NCI-H2171 treated with DMSO at 0.1 percent for 48 hours (cell line): ENCODE measurements around the gene ZDHHC22.

ENCODE experiments used
- DNase-seq: peaks from one replicate; lab custom pipeline; 2025; lab: John Stamatoyannopoulos, UW

ZDHHC22 gene

GRCh38 chr14:77126461-77126990, 15.1 kb downstream of the ZDHHC22 start:
- DNase-seq, result no peak

DNA sequence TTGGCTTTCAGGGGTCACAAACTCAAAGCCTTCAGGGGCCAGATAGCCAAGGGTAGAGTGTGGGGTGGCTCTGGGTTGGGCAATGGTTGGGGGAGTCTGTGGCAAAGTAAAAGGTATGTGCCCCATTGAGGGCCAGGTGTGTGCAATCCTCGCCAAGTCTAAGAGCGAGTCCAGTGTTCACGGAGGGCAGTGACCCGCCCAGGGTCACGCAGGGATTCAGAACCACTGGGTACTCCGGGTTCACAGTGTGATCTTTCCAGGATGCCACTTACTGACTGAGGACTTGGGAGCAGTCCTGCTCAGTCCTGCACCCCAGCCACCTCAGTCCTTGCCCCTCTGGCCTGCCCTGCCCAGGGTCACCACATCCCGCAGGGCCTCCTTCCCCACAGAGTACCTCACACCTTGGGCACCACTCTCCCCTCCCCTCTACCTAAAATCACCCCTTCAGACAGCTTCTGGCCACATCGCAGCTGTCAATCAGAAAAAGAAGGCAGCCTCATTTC, 15.7 kb downstream of the ZDHHC22 start:
- DNase-seq, result no peak

GRCh38 chr14:77125281-77125801, 16.2 kb downstream of the ZDHHC22 start:
- no peak for DNase-seq

GRCh38 chr14:77124345-77125280, 17.0 kb downstream of the ZDHHC22 start:
- no peak for DNase-seq

DNA sequence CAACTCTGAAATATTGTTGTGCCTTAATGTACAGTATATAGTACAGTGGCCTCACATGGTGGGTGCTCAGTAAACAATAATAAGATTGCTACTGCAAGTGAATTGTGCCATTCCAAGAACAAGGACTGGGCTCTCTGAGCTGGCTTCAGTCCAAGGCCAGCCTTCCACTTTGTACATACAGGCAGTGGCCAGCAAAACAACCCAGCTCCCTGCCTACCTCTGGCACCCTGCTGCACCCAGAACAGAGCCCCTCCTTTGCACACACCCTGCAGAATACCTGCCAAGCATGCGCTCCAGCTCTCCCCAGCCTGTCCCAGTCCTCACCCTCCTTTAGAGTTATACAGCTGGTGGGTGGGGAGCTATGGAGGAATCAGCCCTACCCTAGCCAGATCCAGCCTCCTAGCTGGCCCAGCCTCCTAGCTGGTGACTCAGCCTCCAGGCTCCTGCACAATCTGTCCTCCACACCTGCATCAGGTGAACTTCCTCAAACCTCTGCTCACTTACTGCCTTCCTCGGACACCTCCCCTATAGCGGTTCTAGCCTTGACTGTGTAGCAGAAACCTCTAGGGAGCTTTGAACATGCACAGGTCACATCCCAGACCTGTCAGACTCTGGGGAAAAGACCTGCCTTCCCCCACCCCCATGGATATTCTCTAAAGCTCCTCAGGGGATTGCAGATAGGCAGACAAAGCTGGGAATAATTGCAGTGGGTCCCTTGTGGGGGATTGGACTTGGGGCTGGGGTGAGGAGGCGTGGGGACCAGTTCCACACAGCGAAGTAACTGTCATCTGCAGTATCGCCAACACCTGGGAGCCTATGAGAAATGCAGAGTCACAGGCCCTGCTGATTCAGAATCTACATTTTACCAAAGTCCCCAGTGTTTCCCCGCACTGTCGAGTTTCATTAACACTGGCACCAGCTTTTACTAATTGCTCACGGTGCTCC, 17.9 kb downstream of the ZDHHC22 start:
- peak; percentile 92 for DNase-seq

GRCh38 chr14:77122526-77123125, 19.0 kb downstream of the ZDHHC22 start:
- DNase-seq, result peak; percentile 86

DNA sequence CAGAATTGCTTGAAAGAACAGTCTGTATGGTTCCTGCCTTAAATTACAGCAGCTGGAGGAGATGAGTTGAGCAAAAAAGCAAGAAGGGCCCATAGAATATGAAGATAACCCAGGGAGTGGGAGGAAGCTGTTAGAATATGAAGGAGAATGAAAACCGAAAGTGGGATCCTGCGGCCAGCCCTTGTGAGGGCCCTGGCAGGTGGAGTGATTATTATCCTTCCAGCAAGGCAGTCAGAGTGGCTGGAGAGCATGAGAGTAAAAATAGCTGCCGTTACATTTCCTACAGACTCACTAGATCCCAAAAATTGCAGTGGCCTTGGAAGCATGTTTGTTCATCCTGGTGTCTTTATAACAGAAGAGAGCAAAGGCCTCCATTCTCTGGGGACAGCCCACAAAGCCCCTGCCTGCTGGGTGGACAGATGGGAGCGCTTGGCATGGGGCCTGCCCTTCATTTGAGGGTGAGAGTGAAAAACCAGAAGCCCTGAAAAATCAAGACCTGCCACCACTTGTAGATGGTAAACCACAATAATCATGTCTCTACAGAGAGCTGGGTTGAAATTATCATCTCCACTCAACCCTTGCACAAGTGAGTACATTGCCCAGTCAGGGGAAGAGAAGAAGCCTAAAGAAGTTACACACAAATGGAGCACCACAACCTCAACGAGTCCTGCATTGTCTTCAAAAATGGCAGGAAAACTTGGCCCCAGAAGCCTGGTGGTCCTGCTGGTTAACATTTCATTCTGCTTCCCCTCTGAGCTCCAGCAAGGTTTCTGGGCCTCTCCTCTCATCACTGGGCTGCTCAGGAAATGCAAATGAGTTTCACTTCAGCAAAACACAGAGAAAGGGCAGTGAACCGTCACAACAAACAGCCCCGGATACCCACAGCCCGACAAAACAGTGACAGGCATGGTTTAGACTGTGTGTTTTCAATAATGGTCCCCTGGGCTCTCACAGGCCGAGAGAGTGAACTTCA, 20.5 kb downstream of the ZDHHC22 start:
- peak; percentile 98 for DNase-seq

DNA sequence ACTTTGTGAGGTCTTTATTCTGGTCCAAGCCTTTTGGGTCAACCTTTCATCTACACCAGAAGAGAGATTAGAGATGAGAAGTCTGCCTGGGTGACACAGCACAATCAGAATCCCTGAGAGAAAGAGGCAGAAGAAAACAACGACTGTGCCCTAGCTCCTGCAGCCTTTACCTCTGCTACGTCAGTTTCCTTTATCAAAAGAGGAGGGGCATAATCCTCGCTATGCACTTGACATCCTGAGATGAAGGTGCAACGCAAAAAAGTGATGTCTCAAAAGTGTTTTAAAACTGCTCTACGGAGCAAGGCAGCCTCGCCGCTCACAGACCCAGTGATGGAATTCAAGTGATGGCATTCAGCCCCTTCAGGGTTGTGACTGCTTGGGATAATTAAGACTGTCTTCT, 21.7 kb downstream of the ZDHHC22 start:
- DNase-seq, result no peak

- DNase-seq, result no peak
These were observed 25.3 kb downstream of the ZDHHC22 start for GRCh38 chr14:77116172-77116817.

DNA sequence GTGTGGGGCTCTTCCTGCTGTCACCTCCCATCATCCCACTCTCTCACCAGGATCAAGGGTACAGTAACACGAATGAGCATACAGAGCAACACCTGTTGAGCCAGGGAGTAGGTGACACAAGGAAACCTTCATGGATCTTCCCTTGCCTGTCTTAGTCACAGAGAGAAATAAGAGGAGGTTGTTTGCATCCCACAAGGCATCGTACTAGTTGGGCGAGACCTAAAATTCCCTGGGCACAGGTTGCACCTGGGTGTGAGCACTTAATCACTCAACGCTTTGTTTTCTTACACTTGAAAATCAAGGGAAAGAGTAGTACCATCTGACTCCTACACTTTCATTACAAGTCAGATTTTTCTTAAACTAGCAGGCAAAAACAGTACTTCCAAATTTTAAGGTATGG, 27.0 kb downstream of the ZDHHC22 start:
- DNase-seq, result no peak

GRCh38 chr14:77113644-77114043, 27.9 kb downstream of the ZDHHC22 start:
- DNase-seq, result no peak

DNA sequence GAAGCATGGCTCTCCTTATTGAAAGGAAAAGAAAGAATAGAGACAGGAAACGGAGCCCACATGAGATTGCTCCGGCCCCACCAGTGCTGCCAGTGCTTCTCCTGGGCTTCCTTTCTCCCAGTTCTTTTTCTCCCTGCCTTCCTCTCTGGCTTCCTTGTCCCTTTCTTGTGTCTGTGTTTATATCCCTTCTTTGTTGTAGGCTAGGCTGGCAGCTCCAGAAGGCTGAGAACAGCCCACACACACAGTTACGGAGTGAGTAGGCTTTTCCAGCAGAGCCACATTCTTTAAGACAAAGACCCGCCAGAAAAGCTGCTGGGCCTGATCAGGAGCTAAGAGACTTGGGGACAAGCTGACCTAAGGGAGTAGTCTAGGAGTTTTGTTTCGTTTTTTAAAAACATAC, 30.6 kb downstream of the ZDHHC22 start:
- no peak for DNase-seq

- DNase-seq, result no peak
These were observed 31.3 kb downstream of the ZDHHC22 start for GRCh38 chr14:77110286-77110685.

DNA sequence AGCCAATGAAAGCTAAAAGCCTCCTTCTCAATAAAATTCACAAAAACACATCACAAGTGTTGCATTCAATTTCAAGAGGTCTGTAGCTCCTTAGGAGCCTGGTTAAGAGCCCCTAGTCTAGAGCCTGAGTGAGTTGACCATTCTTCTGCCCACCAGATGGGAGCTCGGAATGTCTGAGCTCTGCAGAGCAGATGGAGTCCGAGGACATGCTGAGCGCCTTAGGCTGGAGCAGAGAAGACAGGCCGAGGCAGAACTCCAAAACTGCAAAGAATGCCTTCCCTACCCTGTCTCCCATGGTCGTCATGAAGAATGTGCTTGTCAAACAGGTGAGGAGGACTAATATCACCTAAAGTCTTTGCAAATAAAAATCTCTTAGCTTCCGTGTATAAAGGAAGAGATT, 31.9 kb downstream of the ZDHHC22 start:
- no peak for DNase-seq

DNA sequence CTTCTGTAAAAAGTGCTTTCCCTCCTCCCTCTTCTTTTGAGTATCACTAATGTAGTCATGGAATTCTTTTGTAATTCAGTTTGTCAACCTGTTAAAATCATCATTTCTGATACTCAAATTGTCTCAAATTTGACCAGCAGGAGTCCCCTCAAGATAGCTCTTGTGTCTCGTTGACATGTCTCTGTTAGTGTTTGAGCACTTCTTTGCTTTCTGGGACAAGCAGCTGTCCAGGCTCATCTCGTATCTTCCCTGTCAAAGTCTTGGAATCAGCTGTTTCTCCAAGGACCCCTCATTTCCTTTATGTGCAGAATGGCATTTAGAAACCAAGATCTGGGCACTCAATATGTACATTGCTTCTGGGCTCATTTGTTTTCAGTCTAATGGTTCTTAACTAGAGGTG, 32.8 kb downstream of the ZDHHC22 start:
- no peak for DNase-seq

GRCh38 chr14:77107228-77107627, 34.4 kb downstream of the ZDHHC22 start:
- DNase-seq, result no peak

DNA sequence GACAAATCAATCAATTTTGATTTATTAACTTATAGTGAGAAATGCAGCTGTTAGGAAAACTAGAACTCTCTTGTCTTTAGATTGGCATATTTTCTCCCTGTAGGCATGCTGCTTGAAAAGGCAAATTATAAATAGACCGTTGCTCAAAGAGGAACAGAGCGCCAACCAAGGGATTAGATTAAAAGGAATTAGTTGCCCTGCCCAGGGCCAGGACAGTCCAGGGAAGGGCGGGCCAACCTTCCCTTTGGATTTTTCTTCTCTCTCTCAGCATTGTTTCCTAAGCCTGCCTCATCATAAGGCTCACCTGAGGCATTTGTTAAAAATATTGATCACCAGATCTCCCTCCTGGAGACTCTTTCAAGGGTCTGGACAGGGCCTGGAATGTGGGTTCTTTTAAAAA, 34.9 kb downstream of the ZDHHC22 start:
- no peak for DNase-seq

GRCh38 chr14:77105145-77105939, 36.2 kb downstream of the ZDHHC22 start:
- DNase-seq, result no peak

GRCh38 chr14:77104393-77104792, 37.2 kb downstream of the ZDHHC22 start:
- no peak for DNase-seq
